ENCODE measurements around the gene PALS2. TPM values are rescaled to one million over a fixed set of nuclear protein-coding genes. Genes with fewer than 3 reads are reported as not detected.

Gene PALS2
- total RNA-seq, 1 experiment from 2014 or later: 42.4 TPM

GRCh38 chr7:24540956-24541355 lies 32.3 kb upstream of the PALS2 start:
- H4K20me1 ChIP-seq (ENCODE audit: insufficient read depth): no peaks in the 10 kb centered on the region
- H3K36me3 ChIP-seq (ENCODE audit: low read depth): no peaks in the 10 kb centered on the region
- DNase-seq: no peak
- H3K79me2 ChIP-seq (ENCODE audit: low read depth): no peaks in the 10 kb centered on the region
- no TSS peak for BruUV-seq (replicated peaks)
- H3K4me1 ChIP-seq (replicated peaks; ENCODE audit: insufficient read depth): no peaks in the 10 kb centered on the region
- H3K4me2 ChIP-seq: no peak overlapping the region
- no peak overlapping the region for H3K27ac ChIP-seq
- no peak overlapping the region for H3K4me3 ChIP-seq
- TF ChIP-seq EZH2 (IDR thresholded peaks at IDR 0.05; ENCODE audit: low read depth): no peak
- no peak for TF ChIP-seq CTCF (conservative IDR thresholded peaks at IDR 0.05)
- H3K9me3 ChIP-seq (ENCODE audit: insufficient read depth, low read depth): no peaks in the 10 kb centered on the region
- POLR2A ChIA-PET (ENCODE audit: unreplicated experiment): no interaction called here
- CTCF ChIA-PET: no interaction called here
- H3K9me2 ChIP-seq (ENCODE audit: insufficient read depth): peaks cover 6% of the 10 kb centered on the region; the same call in 1 of the 2 replicates
- no peaks in the 10 kb centered on the region for H3K27me3 ChIP-seq (ENCODE audit: insufficient read depth, low read depth)
- no peak overlapping the region for H2AFZ ChIP-seq
- intact Hi-C loops (cut with micrococcal nuclease; ENCODE audit: unreplicated experiment): no loop called here
- H3F3A ChIP-seq (ENCODE audit: insufficient read depth, low read depth): no peaks in the 10 kb centered on the region

- no peak overlapping the region for H3K4me3 ChIP-seq
- intact Hi-C loops (cut with micrococcal nuclease; ENCODE audit: unreplicated experiment): no loop called here
- no peak overlapping the region for H2AFZ ChIP-seq
- H4K20me1 ChIP-seq (ENCODE audit: insufficient read depth): no peaks in the 10 kb centered on the region
- no peaks in the 10 kb centered on the region for H3K27me3 ChIP-seq (ENCODE audit: insufficient read depth, low read depth)
- TF ChIP-seq CTCF (conservative IDR thresholded peaks at IDR 0.05) (no peak), EZH2 (IDR thresholded peaks at IDR 0.05; ENCODE audit: low read depth) (no peak)
- no peaks in the 10 kb centered on the region for H3K9me2 ChIP-seq (ENCODE audit: insufficient read depth)
- no peak overlapping the region for H3K4me2 ChIP-seq
- no TSS peak for BruUV-seq (replicated peaks)
- no peaks in the 10 kb centered on the region for H3K4me1 ChIP-seq (replicated peaks; ENCODE audit: insufficient read depth)
- H3K27ac ChIP-seq: no peak overlapping the region
- H3F3A ChIP-seq (ENCODE audit: insufficient read depth, low read depth): no peaks in the 10 kb centered on the region
- H3K79me2 ChIP-seq (ENCODE audit: low read depth): no peaks in the 10 kb centered on the region
- H3K36me3 ChIP-seq (ENCODE audit: low read depth): no peaks in the 10 kb centered on the region
- no peak for DNase-seq
- POLR2A ChIA-PET (ENCODE audit: unreplicated experiment): interaction anchor here (0.6 kb wide), 1 partner anchor 33 kb away, joined by 6 read pairs; no protein-coding TSS in a partner anchor
- CTCF ChIA-PET: no interaction called here
- no peaks in the 10 kb centered on the region; the same call in 1 of the 2 replicates for H3K9me3 ChIP-seq (ENCODE audit: insufficient read depth, low read depth)
Measured at GRCh38 chr7:24545215-24545614, 28.0 kb upstream of the PALS2 start.

GRCh38 chr7:24548390-24548789 lies 24.9 kb upstream of the PALS2 start:
- TF ChIP-seq CTCF (conservative IDR thresholded peaks at IDR 0.05) (no peak), EZH2 (IDR thresholded peaks at IDR 0.05; ENCODE audit: low read depth) (no peak)
- Histone ChIP-seq H4K20me1 (ENCODE audit: insufficient read depth) (no peaks in the 10 kb centered on the region), H3K9me3 (ENCODE audit: insufficient read depth, low read depth) (no peaks in the 10 kb centered on the region; the same call in 1 of the 2 replicates), H3K4me1 (replicated peaks; ENCODE audit: insufficient read depth) (no peaks in the 10 kb centered on the region), H3K4me2 (no peak overlapping the region), H2AFZ (no peak overlapping the region), H3K27me3 (ENCODE audit: insufficient read depth, low read depth) (no peaks in the 10 kb centered on the region), H3F3A (ENCODE audit: insufficient read depth, low read depth) (no peaks in the 10 kb centered on the region), H3K36me3 (ENCODE audit: low read depth) (no peaks in the 10 kb centered on the region), H3K79me2 (ENCODE audit: low read depth) (no peaks in the 10 kb centered on the region), H3K27ac (no peak overlapping the region), H3K9me2 (ENCODE audit: insufficient read depth) (no peaks in the 10 kb centered on the region), H3K4me3 (no peak overlapping the region)
- BruUV-seq (replicated peaks): no TSS peak
- ChIA-PET POLR2A (ENCODE audit: unreplicated experiment) (no interaction called here), CTCF (no interaction called here)
- DNase-seq: no peak
- intact Hi-C loops (cut with micrococcal nuclease; ENCODE audit: unreplicated experiment): no loop called here

All from PC-9 (cell line).